HG03378 (cell line): ENCODE results near the gene LRP4.
"Not testable (repeated sequence)": the region's sequence is repeated elsewhere in the genome, so short reads cannot be mapped to it uniquely, and the experiment has no call there.

ENCODE experiments used
- ATAC-seq: cut with Tn5 transposase; IDR thresholded peaks from one replicate; pipeline ENCODE4 v1.9.1; 2021; ENCODE audit warnings: mild to moderate bottlenecking, moderate library complexity; ENCODE audit not compliant: unreplicated experiment

Gene LRP4

GRCh38 chr11:46928701-46929100 is 10.4 kb upstream of the LRP4 start:
- not testable (repeated sequence) for ATAC-seq

GRCh38 chr11:46927928-46928327 is 9.6 kb upstream of the LRP4 start:
- ATAC-seq = not testable (repeated sequence)

- ATAC-seq = no peak
These were observed 2.4 kb upstream of the LRP4 start for GRCh38 chr11:46920755-46921154.

- ATAC-seq = no peak
These were observed 601 bp upstream of the LRP4 start for GRCh38 chr11:46918788-46919513.

GRCh38 chr11:46917762-46918082 is 628 bp downstream of the LRP4 start:
- ATAC-seq = no peak

GRCh38 chr11:46917109-46917761 is 1.1 kb downstream of the LRP4 start:
- ATAC-seq = no peak

GRCh38 chr11:46916286-46917108 is 1.9 kb downstream of the LRP4 start:
- no peak for ATAC-seq

- no peak for ATAC-seq
These were observed 3.4 kb downstream of the LRP4 start for GRCh38 chr11:46914910-46915309.

- no peak for ATAC-seq
These were observed 4.0 kb downstream of the LRP4 start for GRCh38 chr11:46914363-46914762.

GRCh38 chr11:46913484-46913883 is 4.9 kb downstream of the LRP4 start:
- ATAC-seq = no peak

- ATAC-seq = no peak
These were observed 5.7 kb downstream of the LRP4 start for GRCh38 chr11:46912526-46913150.

GRCh38 chr11:46907606-46908005 is 10.7 kb downstream of the LRP4 start:
- ATAC-seq = no peak

GRCh38 chr11:46906609-46907041 is 11.7 kb downstream of the LRP4 start:
- no peak for ATAC-seq

- ATAC-seq = no peak
These were observed 12.5 kb downstream of the LRP4 start for GRCh38 chr11:46905806-46906205.

- ATAC-seq = no peak
These were observed 14.5 kb downstream of the LRP4 start for GRCh38 chr11:46903846-46904245.

GRCh38 chr11:46902694-46903093 is 15.7 kb downstream of the LRP4 start:
- ATAC-seq = no peak

GRCh38 chr11:46901156-46901555 is 17.2 kb downstream of the LRP4 start:
- no peak for ATAC-seq

GRCh38 chr11:46900091-46900746 is 18.1 kb downstream of the LRP4 start:
- no peak for ATAC-seq

- ATAC-seq = no peak
These were observed 18.8 kb downstream of the LRP4 start for GRCh38 chr11:46899501-46900025.

- ATAC-seq = no peak
These were observed 19.8 kb downstream of the LRP4 start for GRCh38 chr11:46898396-46899095.
